Measurements from ENCODE around the gene SEC11C.

- TF ChIP-seq CTCF (IDR thresholded peaks at IDR 0.05) (no peak), EP300 (IDR thresholded peaks at IDR 0.05; ENCODE audit: low read depth) (no peak), POLR2AphosphoS5 (IDR thresholded peaks at IDR 0.05) (no peak), POLR2A (IDR thresholded peaks at IDR 0.05) (no peak)
These were observed 58.5 kb downstream of the SEC11C start for GRCh38 chr18:59198215-59198614.
